Panc1 (cell line): ENCODE results near the gene SPECC1. TPM values are rescaled to one million over a fixed set of nuclear protein-coding genes. Genes with fewer than 3 reads are reported as not detected.
"Not testable (repeated sequence)": the region's sequence is repeated elsewhere in the genome, so short reads cannot be mapped to it uniquely, and the experiment has no call there.

Experiments used
- ATAC-seq: fragments of 200-7000 bp; cut with Tn5 transposase; 2 replicates; pipeline ENCODE4 v1.9.1; 2020; ENCODE audit warnings: mild to moderate bottlenecking, moderate library complexity
- BruUV-seq: library from RNA; stranded (reverse); fragments of 400-500 nt; replicated peaks from 2 replicates; lab custom pipeline; 2021; lab: Mats Ljungman, UMichigan
- CTCF ChIA-PET: fragments of 300-600 bp; sonication (Branson Sonifier 250); formaldehyde crosslinking; loops from one replicate; lab custom pipeline; 2022; ENCODE audit warnings: antibody characterized with exemption; lab: Charles Lee
- POLR2A ChIA-PET: fragments of 300-600 bp; sonication (Branson Sonifier 250); formaldehyde crosslinking; loops from one replicate; lab custom pipeline; 2022; ENCODE audit warnings: antibody characterized with exemption; lab: Charles Lee
- DNase-seq: peaks from one replicate; pipeline ENCODE4 v3.0.0-alpha.2; 2010; ENCODE audit warnings: low read depth, low spot score
- H3K27ac ChIP-seq: 2 replicates; pipeline ENCODE4 v1.5.1; 2011; ENCODE audit warnings: mild to moderate bottlenecking, low read length, inconsistent platforms
- H3K27me3 ChIP-seq: fragments of 200-500 bp; sonication (Bioruptor generic); 2 replicates; pipeline ENCODE4 v1.6.0; 2014; ENCODE audit warnings: low read length, inconsistent platforms; ENCODE audit not compliant: control insufficient read depth, insufficient read depth
- H3K36me3 ChIP-seq: fragments of 200-500 bp; sonication (Bioruptor generic); 2 replicates; pipeline ENCODE4 v1.5.1; 2014; ENCODE audit warnings: inconsistent platforms, mild to moderate bottlenecking, low read length, moderate library complexity; ENCODE audit not compliant: control insufficient read depth, insufficient read depth
- H3K4me1 ChIP-seq: 2 replicates; pipeline ENCODE4 v1.5.1; 2011; ENCODE audit warnings: inconsistent platforms, mild to moderate bottlenecking, low read length, moderate library complexity; ENCODE audit not compliant: control insufficient read depth, insufficient read depth
- H3K4me3 ChIP-seq, 2 experiments: 2 replicates each; pipeline ENCODE4 v1.5.1; 2011 to 2012; ENCODE audit warnings: low read depth in 2 of 2, low read length in 2 of 2, mild to moderate bottlenecking in 2 of 2, inconsistent platforms in 1 of 2, moderate library complexity in 1 of 2
- H3K9me3 ChIP-seq: fragments of 200-500 bp; sonication (Bioruptor generic); 2 replicates; pipeline ENCODE4 v1.5.1; 2014; ENCODE audit warnings: low read depth, mild to moderate bottlenecking, inconsistent platforms, low read length, moderate library complexity; ENCODE audit not compliant: control insufficient read depth, insufficient read depth
- CTCF ChIP-seq: fragments of 450-650 bp; IDR thresholded peaks from 2 replicates; pipeline ENCODE4 v1.5.1; 2017; ENCODE audit warnings: mild to moderate bottlenecking
- in situ Hi-C: cut with HindIII; loops from 2 replicates; pipeline ENCODE4 v1.10.0; 2016; ENCODE audit warnings: low sequenced_read_pairs, low pct_unique_long_range_greater_than_20kb
- intact Hi-C: fragments of 100-400 bp; cut with micrococcal nuclease; formaldehyde crosslinking; loops from one replicate; pipeline ENCODE4 v1.10.0; 2022; ENCODE audit not compliant: unreplicated experiment
- total RNA-seq: library from RNA; stranded (reverse); gene quantifications from one replicate; pipeline ENCODE4 v1.2.1, GENCODE V29; 2021; ENCODE audit not compliant: unreplicated experiment

Gene SPECC1
- total RNA-seq, 1 experiment from 2014 or later: 80.8 TPM

GRCh38 chr17:20315821-20316220, 306.7 kb downstream of the SPECC1 start:
- Histone ChIP-seq H3K27me3 (no peaks in the 10 kb centered on the region), H3K9me3 (no peaks in the 10 kb centered on the region), H3K36me3 (no peaks in the 10 kb centered on the region), H3K4me1 (no peaks in the 10 kb centered on the region), H3K27ac (no peak overlapping the region), H3K4me3 (no peak overlapping the region)
- ChIA-PET POLR2A (no interaction called here), CTCF (no interaction called here)
- no peak for DNase-seq
- no peak for ATAC-seq
- intact Hi-C loops (no loop called here), in situ Hi-C loops (no loop called here)
- no peak for TF ChIP-seq CTCF
- no TSS peak for BruUV-seq

- BruUV-seq, H3K27ac ChIP-seq, H3K36me3 ChIP-seq, H3K9me3 ChIP-seq, in situ Hi-C loops, H3K27me3 ChIP-seq, H3K4me1 ChIP-seq, H3K4me3 ChIP-seq, POLR2A ChIA-PET: not testable (repeated sequence)
- intact Hi-C loops: loop anchor here (10.0 kb wide), 1 partner anchor 326 kb away; no protein-coding TSS in a partner anchor
- TF ChIP-seq CTCF: peak; percentile 97
- DNase-seq (peak; percentile 15), ATAC-seq (peak; percentile 86)
- CTCF ChIA-PET: interaction anchor here (0.7 kb wide), 1 partner anchor 310 kb away, joined by 3 read pairs; no protein-coding TSS in a partner anchor
Measured at GRCh38 chr17:20320535-20321229, 311.5 kb downstream of the SPECC1 start.

- H3K36me3 ChIP-seq, DNase-seq, POLR2A ChIA-PET, CTCF ChIA-PET, BruUV-seq, H3K27ac ChIP-seq, H3K9me3 ChIP-seq, H3K27me3 ChIP-seq, ATAC-seq, H3K4me3 ChIP-seq, H3K4me1 ChIP-seq, in situ Hi-C loops: not testable (repeated sequence)
- intact Hi-C loops: loop anchor here (10.0 kb wide), 1 partner anchor 327 kb away; no protein-coding TSS in a partner anchor
Measured at GRCh38 chr17:20321357-20321756, 312.2 kb downstream of the SPECC1 start.

- H3K9me3 ChIP-seq, H3K36me3 ChIP-seq, DNase-seq, H3K27ac ChIP-seq, POLR2A ChIA-PET, H3K27me3 ChIP-seq, CTCF ChIA-PET, in situ Hi-C loops, BruUV-seq, H3K4me3 ChIP-seq, H3K4me1 ChIP-seq, ATAC-seq: not testable (repeated sequence)
- intact Hi-C loops: loop anchor here (10.0 kb wide), 1 partner anchor 333 kb away; no protein-coding TSS in a partner anchor
Measured at GRCh38 chr17:20327739-20328138, 318.6 kb downstream of the SPECC1 start.

GRCh38 chr17:20351405-20351804, 342.2 kb downstream of the SPECC1 start:
- POLR2A ChIA-PET, H3K4me3 ChIP-seq, BruUV-seq, CTCF ChIA-PET, H3K27ac ChIP-seq, H3K4me1 ChIP-seq, in situ Hi-C loops, intact Hi-C loops, H3K9me3 ChIP-seq, H3K27me3 ChIP-seq, DNase-seq, H3K36me3 ChIP-seq, ATAC-seq: not testable (repeated sequence)

- ATAC-seq, intact Hi-C loops, CTCF ChIA-PET, in situ Hi-C loops, H3K4me1 ChIP-seq, POLR2A ChIA-PET, H3K27me3 ChIP-seq, H3K27ac ChIP-seq, H3K4me3 ChIP-seq, H3K9me3 ChIP-seq, BruUV-seq, DNase-seq, H3K36me3 ChIP-seq: not testable (repeated sequence)
Measured at GRCh38 chr17:20352567-20352966, 343.4 kb downstream of the SPECC1 start.
